Liver (tissue), 9 donors: ENCODE results near the gene CUL2. TPM values are rescaled to one million over a fixed set of nuclear protein-coding genes. Genes with fewer than 3 reads are reported as not detected.
"Not testable (repeated sequence)": the region's sequence is repeated elsewhere in the genome, so short reads cannot be mapped to it uniquely, and the experiment has no call there.

Experiments used
- DNase-seq: peaks from one replicate; pipeline ENCODE4 v3.0.0-alpha.2; 2017; ENCODE audit warnings: low spot score
- H3K27ac ChIP-seq, 2 donors: one replicate each; pipeline ENCODE4 v1.7.0; 2013; ENCODE audit warnings: inconsistent platforms in 2 of 2, low read length in 2 of 2, control low read depth in 1 of 2, low read depth in 1 of 2, mild to moderate bottlenecking in 1 of 2
- H3K27me3 ChIP-seq, 4 donors: one replicate each; pipeline versions ENCODE4 v1.6.1 to v1.7.0; 2013; ENCODE audit warnings: low read length in 3 of 4, inconsistent platforms in 1 of 4, mild to moderate bottlenecking in 1 of 4, moderate library complexity in 1 of 4; ENCODE audit not compliant: control insufficient read depth in 4 of 4, insufficient read depth in 4 of 4
- H3K36me3 ChIP-seq, 4 donors: one replicate each; pipeline versions ENCODE4 v1.6.1 to v1.7.0; 2013; ENCODE audit warnings: low read length in 3 of 4, mild to moderate bottlenecking in 3 of 4, low read depth in 1 of 4, moderate library complexity in 1 of 4; ENCODE audit not compliant: control insufficient read depth in 4 of 4, insufficient read depth in 3 of 4
- H3K4me1 ChIP-seq, 4 donors: one replicate each; pipeline versions ENCODE4 v1.6.1 to v1.7.0; 2013; ENCODE audit warnings: low read length in 3 of 4, mild to moderate bottlenecking in 3 of 4, moderate library complexity in 1 of 4; ENCODE audit not compliant: control insufficient read depth in 4 of 4, insufficient read depth in 4 of 4
- H3K4me3 ChIP-seq, 3 donors: one replicate each; pipeline versions ENCODE4 v1.6.1 to v1.7.0; 2013; ENCODE audit warnings: low read length in 3 of 3, control low read depth in 1 of 3, low read depth in 1 of 3, mild to moderate bottlenecking in 1 of 3
- H3K9ac ChIP-seq, 2 donors: one replicate each; pipeline ENCODE4 v1.7.0; 2013; ENCODE audit warnings: low read length in 2 of 2, mild to moderate bottlenecking in 2 of 2, moderate library complexity in 2 of 2, control low read depth in 1 of 2, low read depth in 1 of 2
- H3K9me3 ChIP-seq, 4 donors: one replicate each; pipeline versions ENCODE4 v1.6.1 to v1.7.0; 2013; ENCODE audit warnings: low read length in 3 of 4; ENCODE audit not compliant: control insufficient read depth in 4 of 4
- EGR1 ChIP-seq, 2 donors: IDR thresholded peaks; 2 replicates each; pipeline ENCODE4 v1.6.1; 2016 to 2018; ENCODE audit warnings: antibody characterized with exemption in 2 of 2, low read depth in 2 of 2
- FOXA1 ChIP-seq: IDR thresholded peaks from 2 replicates; pipeline ENCODE4 v1.6.1; 2016; ENCODE audit warnings: antibody characterized with exemption
- FOXA2 ChIP-seq: IDR thresholded peaks from 2 replicates; pipeline ENCODE4 v1.6.1; 2016; ENCODE audit warnings: antibody characterized with exemption
- GABPA ChIP-seq, 2 donors: IDR thresholded peaks in 1 of 2; conservative IDR thresholded peaks in 1 of 2; 2 replicates each; pipeline ENCODE4 v1.6.1; 2016; ENCODE audit warnings: antibody characterized with exemption in 2 of 2, mild to moderate bottlenecking in 1 of 2, moderate library complexity in 1 of 2
- HNF4A ChIP-seq, 2 donors: conservative IDR thresholded peaks; 2 replicates each; pipeline ENCODE4 v1.6.1; 2016; ENCODE audit warnings: antibody characterized with exemption in 2 of 2, mild to moderate bottlenecking in 2 of 2
- JUND ChIP-seq, 2 donors: IDR thresholded peaks; 2 replicates each; pipeline ENCODE4 v1.6.1; 2016; ENCODE audit warnings: antibody characterized with exemption in 2 of 2
- NR2F2 ChIP-seq: IDR thresholded peaks from 2 replicates; pipeline ENCODE4 v1.6.1; 2016; ENCODE audit warnings: antibody characterized with exemption
- RAD21 ChIP-seq, 2 donors: IDR thresholded peaks; 2 replicates each; pipeline ENCODE4 v1.6.1; 2016; ENCODE audit warnings: antibody characterized with exemption in 2 of 2, mild to moderate bottlenecking in 2 of 2
- RXRA ChIP-seq, 2 donors: IDR thresholded peaks; 2 replicates each; pipeline ENCODE4 v1.6.1; 2017 to 2018; ENCODE audit warnings: antibody characterized with exemption in 2 of 2, mild to moderate bottlenecking in 1 of 2
- SP1 ChIP-seq: IDR thresholded peaks from 2 replicates; pipeline ENCODE4 v1.6.1; 2018; ENCODE audit warnings: antibody characterized with exemption, mild to moderate bottlenecking
- TAF1 ChIP-seq: conservative IDR thresholded peaks from 2 replicates; pipeline ENCODE4 v1.6.1; 2016; ENCODE audit warnings: antibody characterized with exemption, mild to moderate bottlenecking
- YY1 ChIP-seq: IDR thresholded peaks from 2 replicates; pipeline ENCODE4 v1.6.1; 2016; ENCODE audit warnings: antibody characterized with exemption, mild to moderate bottlenecking
- WGBS: extraction: QIAGEN DNeasy Blood & Tissue Kit; methylation state at CpG from one replicate; pipeline ENCODE4 v1.1.7; 2013; 5-methylcytosine and 5-hydroxymethylcytosine counted together
- polyA plus RNA-seq, 2 donors: library from polyadenylated mRNA; stranded (reverse) in 1 of 2; unstranded in 1 of 2; fragments of 200-250 nt in 1 of 2; fragments of >200 nt in 1 of 2; fragmentation: Nextera tagmentation in 1 of 2; extraction: Ambion mirVana in 1 of 2; gene quantifications; one replicate each; pipeline versions ENCODE4 v1.2.1 to v1.2.3, GENCODE V29; 2013 to 2015
- total RNA-seq, 2 donors: library from RNA; depleted of rRNA; stranded (reverse); fragments of >200 nt; gene quantifications; one replicate each; pipeline ENCODE4 v1.2.3, GENCODE V29; 2014
- TF ChIP-seq, protein P1 (sequence below): IDR thresholded peaks from 2 replicates; pipeline ENCODE4 v1.6.1; 2016; ENCODE audit warnings: antibody characterized with exemption
- TF ChIP-seq, protein P2 (sequence below): IDR thresholded peaks from 2 replicates; pipeline ENCODE4 v1.6.1; 2016; ENCODE audit warnings: antibody characterized with exemption, mild to moderate bottlenecking
- TF ChIP-seq, protein P3 (sequence below): fragments of 150-350 bp; IDR thresholded peaks from 2 replicates; pipeline ENCODE4 v1.5.1; 2017; ENCODE audit warnings: improper control_type of control experiment, low read depth, low read length; ENCODE audit not compliant: missing input control
- TF ChIP-seq, protein P4 (sequence below): IDR thresholded peaks from 2 replicates; pipeline ENCODE4 v1.6.1; 2016; ENCODE audit warnings: antibody characterized with exemption
- TF ChIP-seq, protein P5 (sequence below): IDR thresholded peaks from 2 replicates; pipeline ENCODE4 v1.6.1; 2016; ENCODE audit warnings: antibody characterized with exemption
- donor health status: healthy.
- donor health status: healthy.
- donor health status: healthy.
- donor health status: healthy.
- donor health status: healthy.

The CUL2 gene
- total and polyA plus RNA-seq, 4 donors, result 8.6 to 14.1 (median 12.1) TPM

DNA sequence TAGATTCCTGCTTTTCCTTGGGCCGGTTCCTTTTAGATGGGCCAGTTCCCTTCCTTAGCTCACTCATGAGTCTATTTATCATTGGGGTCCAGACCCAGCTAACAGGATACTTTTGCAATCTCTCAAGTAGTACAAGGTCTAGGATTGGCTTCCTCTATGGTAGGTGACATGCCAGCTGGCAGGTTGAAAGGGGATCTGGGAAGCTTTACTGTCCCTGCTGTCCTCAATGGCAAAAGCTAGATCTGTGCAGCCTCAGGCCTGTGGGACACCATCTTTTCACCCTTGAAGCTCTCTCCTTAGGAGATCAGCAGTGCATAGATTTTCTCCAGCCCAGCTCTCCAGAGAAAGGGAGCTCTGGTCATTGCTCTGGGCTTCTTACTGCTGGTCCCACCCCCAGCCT, 96.4 kb downstream of the CUL2 start:
- H3K36me3 ChIP-seq, result no peaks in the 10 kb centered on the region
- 95% methylated on average over 1 of the region's 1 CpG for WGBS
- no peaks in the 10 kb centered on the region for H3K27me3 ChIP-seq

DNA sequence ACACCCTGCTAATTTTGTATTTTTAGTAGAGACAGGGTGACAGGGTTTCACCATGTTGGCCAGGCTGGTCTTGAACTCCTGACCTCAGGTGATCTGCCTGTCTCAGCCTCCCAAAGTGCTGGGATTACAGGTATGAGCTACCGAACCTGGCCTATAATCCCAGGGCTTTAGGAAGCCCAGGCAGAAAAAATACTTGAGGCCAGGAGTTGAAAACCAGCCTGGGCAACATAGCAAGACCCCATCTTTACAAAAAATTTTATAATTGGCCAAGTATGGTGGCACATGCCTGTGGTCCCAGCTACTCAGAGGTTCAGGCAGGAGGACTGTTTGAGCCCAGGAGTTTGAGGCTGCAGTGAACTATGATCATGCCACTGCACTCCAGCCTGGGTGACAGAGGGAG, 99.0 kb downstream of the CUL2 start:
- H3K4me3 ChIP-seq, H3K4me1 ChIP-seq, H3K27ac ChIP-seq, H3K36me3 ChIP-seq, DNase-seq, H3K27me3 ChIP-seq, H3K9ac ChIP-seq, H3K9me3 ChIP-seq: not testable (repeated sequence)
- WGBS, result 98% methylated on average over 1 of the region's 1 CpG

More for the DNA sequence above, 96.4 kb downstream of the CUL2 start:
- H3K4me3 ChIP-seq, result no peak overlapping the region
- H3K4me1 ChIP-seq, result peaks cover 0 to 2% (median 0%) of the 10 kb centered on the region in 4 donors
- H3K9me3 ChIP-seq, result no peaks in the 10 kb centered on the region
- TF ChIP-seq FOXA1 (no peak), FOXA2 (no peak), HNF4A (conservative IDR thresholded peaks at IDR 0.05) (no peak), RXRA (IDR thresholded peaks at IDR 0.05) (no peak), NR2F2 (no peak), SP1 (no peak), YY1 (no peak), EGR1 (IDR thresholded peaks at IDR 0.05; ENCODE audit: low read depth in 2 of 2) (no peak), JUND (IDR thresholded peaks at IDR 0.05) (no peak), RAD21 (IDR thresholded peaks at IDR 0.05) (no peak), TAF1 (no peak), GABPA (IDR thresholded peaks at IDR 0.05 in 1 of 2, conservative IDR thresholded peaks at IDR 0.05 in 1 of 2) (no peak)
- TF ChIP-seq, protein P1, sequence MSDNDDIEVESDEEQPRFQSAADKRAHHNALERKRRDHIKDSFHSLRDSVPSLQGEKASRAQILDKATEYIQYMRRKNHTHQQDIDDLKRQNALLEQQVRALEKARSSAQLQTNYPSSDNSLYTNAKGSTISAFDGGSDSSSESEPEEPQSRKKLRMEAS, result no peak
- TF ChIP-seq, protein P2, sequence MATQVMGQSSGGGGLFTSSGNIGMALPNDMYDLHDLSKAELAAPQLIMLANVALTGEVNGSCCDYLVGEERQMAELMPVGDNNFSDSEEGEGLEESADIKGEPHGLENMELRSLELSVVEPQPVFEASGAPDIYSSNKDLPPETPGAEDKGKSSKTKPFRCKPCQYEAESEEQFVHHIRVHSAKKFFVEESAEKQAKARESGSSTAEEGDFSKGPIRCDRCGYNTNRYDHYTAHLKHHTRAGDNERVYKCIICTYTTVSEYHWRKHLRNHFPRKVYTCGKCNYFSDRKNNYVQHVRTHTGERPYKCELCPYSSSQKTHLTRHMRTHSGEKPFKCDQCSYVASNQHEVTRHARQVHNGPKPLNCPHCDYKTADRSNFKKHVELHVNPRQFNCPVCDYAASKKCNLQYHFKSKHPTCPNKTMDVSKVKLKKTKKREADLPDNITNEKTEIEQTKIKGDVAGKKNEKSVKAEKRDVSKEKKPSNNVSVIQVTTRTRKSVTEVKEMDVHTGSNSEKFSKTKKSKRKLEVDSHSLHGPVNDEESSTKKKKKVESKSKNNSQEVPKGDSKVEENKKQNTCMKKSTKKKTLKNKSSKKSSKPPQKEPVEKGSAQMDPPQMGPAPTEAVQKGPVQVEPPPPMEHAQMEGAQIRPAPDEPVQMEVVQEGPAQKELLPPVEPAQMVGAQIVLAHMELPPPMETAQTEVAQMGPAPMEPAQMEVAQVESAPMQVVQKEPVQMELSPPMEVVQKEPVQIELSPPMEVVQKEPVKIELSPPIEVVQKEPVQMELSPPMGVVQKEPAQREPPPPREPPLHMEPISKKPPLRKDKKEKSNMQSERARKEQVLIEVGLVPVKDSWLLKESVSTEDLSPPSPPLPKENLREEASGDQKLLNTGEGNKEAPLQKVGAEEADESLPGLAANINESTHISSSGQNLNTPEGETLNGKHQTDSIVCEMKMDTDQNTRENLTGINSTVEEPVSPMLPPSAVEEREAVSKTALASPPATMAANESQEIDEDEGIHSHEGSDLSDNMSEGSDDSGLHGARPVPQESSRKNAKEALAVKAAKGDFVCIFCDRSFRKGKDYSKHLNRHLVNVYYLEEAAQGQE, result no peak
- TF ChIP-seq, protein P3, sequence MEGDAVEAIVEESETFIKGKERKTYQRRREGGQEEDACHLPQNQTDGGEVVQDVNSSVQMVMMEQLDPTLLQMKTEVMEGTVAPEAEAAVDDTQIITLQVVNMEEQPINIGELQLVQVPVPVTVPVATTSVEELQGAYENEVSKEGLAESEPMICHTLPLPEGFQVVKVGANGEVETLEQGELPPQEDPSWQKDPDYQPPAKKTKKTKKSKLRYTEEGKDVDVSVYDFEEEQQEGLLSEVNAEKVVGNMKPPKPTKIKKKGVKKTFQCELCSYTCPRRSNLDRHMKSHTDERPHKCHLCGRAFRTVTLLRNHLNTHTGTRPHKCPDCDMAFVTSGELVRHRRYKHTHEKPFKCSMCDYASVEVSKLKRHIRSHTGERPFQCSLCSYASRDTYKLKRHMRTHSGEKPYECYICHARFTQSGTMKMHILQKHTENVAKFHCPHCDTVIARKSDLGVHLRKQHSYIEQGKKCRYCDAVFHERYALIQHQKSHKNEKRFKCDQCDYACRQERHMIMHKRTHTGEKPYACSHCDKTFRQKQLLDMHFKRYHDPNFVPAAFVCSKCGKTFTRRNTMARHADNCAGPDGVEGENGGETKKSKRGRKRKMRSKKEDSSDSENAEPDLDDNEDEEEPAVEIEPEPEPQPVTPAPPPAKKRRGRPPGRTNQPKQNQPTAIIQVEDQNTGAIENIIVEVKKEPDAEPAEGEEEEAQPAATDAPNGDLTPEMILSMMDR, result no peak
- TF ChIP-seq, protein P4, sequence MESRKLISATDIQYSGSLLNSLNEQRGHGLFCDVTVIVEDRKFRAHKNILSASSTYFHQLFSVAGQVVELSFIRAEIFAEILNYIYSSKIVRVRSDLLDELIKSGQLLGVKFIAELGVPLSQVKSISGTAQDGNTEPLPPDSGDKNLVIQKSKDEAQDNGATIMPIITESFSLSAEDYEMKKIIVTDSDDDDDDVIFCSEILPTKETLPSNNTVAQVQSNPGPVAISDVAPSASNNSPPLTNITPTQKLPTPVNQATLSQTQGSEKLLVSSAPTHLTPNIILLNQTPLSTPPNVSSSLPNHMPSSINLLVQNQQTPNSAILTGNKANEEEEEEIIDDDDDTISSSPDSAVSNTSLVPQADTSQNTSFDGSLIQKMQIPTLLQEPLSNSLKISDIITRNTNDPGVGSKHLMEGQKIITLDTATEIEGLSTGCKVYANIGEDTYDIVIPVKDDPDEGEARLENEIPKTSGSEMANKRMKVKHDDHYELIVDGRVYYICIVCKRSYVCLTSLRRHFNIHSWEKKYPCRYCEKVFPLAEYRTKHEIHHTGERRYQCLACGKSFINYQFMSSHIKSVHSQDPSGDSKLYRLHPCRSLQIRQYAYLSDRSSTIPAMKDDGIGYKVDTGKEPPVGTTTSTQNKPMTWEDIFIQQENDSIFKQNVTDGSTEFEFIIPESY, result no peak
- TF ChIP-seq, protein P5, sequence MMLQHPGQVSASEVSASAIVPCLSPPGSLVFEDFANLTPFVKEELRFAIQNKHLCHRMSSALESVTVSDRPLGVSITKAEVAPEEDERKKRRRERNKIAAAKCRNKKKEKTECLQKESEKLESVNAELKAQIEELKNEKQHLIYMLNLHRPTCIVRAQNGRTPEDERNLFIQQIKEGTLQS, result no peak
- no peak overlapping the region for H3K9ac ChIP-seq
- H3K27ac ChIP-seq, result no peak overlapping the region
- no peak for DNase-seq
